Measurements from ENCODE around the gene OSBPL8. TPM values are rescaled to one million over a fixed set of nuclear protein-coding genes. Genes with fewer than 3 reads are reported as not detected.

The OSBPL8 gene
- total and polyA plus RNA-seq, 2 of the 8 experiments (the other 6 are each of a cell fraction or from before 2014, with no cell fraction given) = 10.9 to 81.1 TPM

DNA sequence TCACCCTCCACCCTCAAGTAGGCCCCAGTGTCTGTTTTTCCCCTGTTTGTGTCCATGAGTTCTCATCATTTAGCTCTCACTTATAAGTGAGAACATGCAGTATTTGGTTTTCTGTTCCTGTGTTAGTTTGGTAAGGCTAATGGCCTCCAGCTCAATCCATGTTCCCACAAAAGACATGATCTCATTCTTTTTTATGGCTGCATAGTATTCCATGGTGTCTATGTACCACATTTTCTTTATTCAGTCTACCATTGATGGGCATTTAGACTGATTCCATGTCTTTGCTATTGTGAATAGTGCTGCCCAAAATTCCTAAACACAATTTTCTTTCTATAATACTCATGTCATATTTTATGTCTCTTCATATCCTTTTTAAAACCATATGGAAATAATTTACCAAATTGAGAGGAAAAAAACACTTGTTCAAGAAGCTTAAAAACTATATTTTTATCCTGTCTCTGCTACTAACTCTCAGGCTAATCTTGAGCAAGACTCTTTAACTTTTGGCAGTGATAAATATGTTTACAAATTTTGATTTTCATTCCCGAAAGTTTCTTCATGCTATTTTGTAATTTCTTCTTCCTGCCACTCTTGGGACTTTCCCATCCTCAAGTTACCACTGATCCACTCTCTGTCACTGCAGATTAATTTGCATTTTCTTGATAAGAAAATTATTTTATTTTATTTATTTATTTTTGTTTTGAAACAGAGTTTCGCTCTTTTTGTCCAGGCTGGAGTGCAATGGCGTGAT, 28.0 kb upstream of the OSBPL8 start:
- Histone ChIP-seq H3K4ac (replicated peaks; ENCODE audit: insufficient read length, low read depth, low read length) (no peak overlapping the region), H2AK5ac (ENCODE audit: low read depth, low read length) (no peak overlapping the region), H3K79me1 (ENCODE audit: low read depth, low read length) (no peaks in the 10 kb centered on the region), H3K4me2 (ENCODE audit: insufficient read depth in 1 of 2, low read depth in 2 of 2, low read length in 2 of 2) (no peak overlapping the region), H4K91ac (replicated peaks; ENCODE audit: insufficient read length, low read length) (no peak overlapping the region), H3K14ac (ENCODE audit: insufficient read length) (no peak overlapping the region), H3K4me3 (ENCODE audit: extremely low read depth in 1 of 4, insufficient read depth in 2 of 4, low read depth in 3 of 4, low read length in 4 of 4) (no peak overlapping the region), H3K27me3 (replicated peaks in 1 of 4; ENCODE audit: control insufficient read depth in 3 of 4, extremely low read depth in 1 of 4, insufficient read depth in 3 of 4, low read length in 3 of 4) (no peaks in the 10 kb centered on the region), H2BK12ac (ENCODE audit: low read depth, low read length) (no peak overlapping the region), H2AFZ (ENCODE audit: low read length) (no peak overlapping the region), H3K4me1 (replicated peaks in 1 of 4; ENCODE audit: control insufficient read depth in 3 of 4, insufficient read depth in 4 of 4, low read length in 3 of 4) (no peaks in the 10 kb centered on the region), H4K5ac (ENCODE audit: insufficient read length, low read depth, low read length) (no peak overlapping the region), H2BK120ac (replicated peaks; ENCODE audit: low read depth, low read length) (no peak overlapping the region), H2BK20ac (ENCODE audit: low read length) (no peak overlapping the region), H3K9ac (replicated peaks in 1 of 4; ENCODE audit: extremely low read depth in 1 of 4, low read depth in 3 of 4, low read length in 3 of 4) (no peak overlapping the region), H2BK15ac (ENCODE audit: low read length) (no peak overlapping the region), H3K79me2 (ENCODE audit: control insufficient read depth in 1 of 2, insufficient read depth in 2 of 2, low read length in 2 of 2) (no peaks in the 10 kb centered on the region), H3K9me3 (ENCODE audit: insufficient read depth in 2 of 2, low read depth in 1 of 2, low read length in 1 of 2) (no peaks in the 10 kb centered on the region), H4K8ac (ENCODE audit: extremely low read depth, insufficient read depth, low read length) (no peak overlapping the region), H3K56ac (replicated peaks; ENCODE audit: insufficient read length, low read depth, low read length) (no peak overlapping the region), H3K23ac (ENCODE audit: insufficient read length) (no peak overlapping the region), H3K18ac (ENCODE audit: extremely low read depth, low read length) (no peak overlapping the region), H3K36me3 (ENCODE audit: control insufficient read depth in 2 of 4, insufficient read depth in 4 of 4, low read length in 3 of 4) (no peaks in the 10 kb centered on the region), H3K23me2 (ENCODE audit: low read depth, low read length) (no peaks in the 10 kb centered on the region), H3K27ac (ENCODE audit: low read depth, low read length) (no peak overlapping the region), H4K20me1 (replicated peaks in 1 of 2; ENCODE audit: control insufficient read depth in 1 of 2, insufficient read depth in 2 of 2, low read length in 2 of 2) (no peaks in the 10 kb centered on the region), H2BK5ac (ENCODE audit: low read depth, low read length) (no peak overlapping the region)
- FAIRE-seq = no peak
- 90% methylated on average over 3 of the region's 3 CpGs; no CpG with 5 or more reads in 1 of the 2 experiments for WGBS, 2 experiments (ENCODE audit: extremely low coverage in 1 of 2, insufficient coverage in 1 of 2, insufficient read length in 1 of 2, insufficient replicate concordance in 2 of 2, low coverage in 1 of 2, low lambda C conversion rate in 2 of 2, missing lambda C conversion rate in 1 of 2)
- no peak for DNase-seq (ENCODE audit: low read depth in 1 of 2, low spot score in 2 of 2)
- CTCF ChIA-PET (ENCODE audit: partially characterized antibody) = interaction anchor here (0.5 to 3.9 kb wide), 16 partner anchors 10 to 1029 kb away, joined by 3 to 27 read pairs (median 3); partner anchors contain the start of gene BBS10
- POLR2A ChIA-PET (ENCODE audit: partially characterized antibody) = no interaction called here
- TF ChIP-seq YY1 (IDR thresholded peaks at IDR 0.05; ENCODE audit: low read depth, low read length) = no peak
- TF ChIP-seq PHF8 (conservative IDR thresholded peaks at IDR 0.05; ENCODE audit: low read depth, low read length) = no peak
- no peak for TF ChIP-seq CBX8 (IDR thresholded peaks at IDR 0.05; ENCODE audit: borderline replicate concordance, low read depth, low read length)
- no peak for TF ChIP-seq JUND (IDR thresholded peaks at IDR 0.05; ENCODE audit: low read length)
- no peak for TF ChIP-seq POU5F1 (IDR thresholded peaks at IDR 0.05; ENCODE audit: low read depth, low read length)
- no peak for TF ChIP-seq EZH2 (IDR thresholded peaks at IDR 0.05; ENCODE audit: low read depth, low read length, severe bottlenecking)
- TF ChIP-seq TBP (IDR thresholded peaks at IDR 0.05; ENCODE audit: low read depth, low read length) = no peak
- no peak for TF ChIP-seq EP300 (IDR thresholded peaks at IDR 0.05; ENCODE audit: borderline replicate concordance in 1 of 2, low read depth in 2 of 2, low read length in 2 of 2)
- no peak for TF ChIP-seq JUN (IDR thresholded peaks at IDR 0.05; ENCODE audit: low read depth, low read length)
- no peak for TF ChIP-seq SUZ12 (IDR thresholded peaks at IDR 0.05; ENCODE audit: low read length)
- TF ChIP-seq CREB1 (IDR thresholded peaks at IDR 0.05) = no peak

Data from H1 (cell line).